GM23338 (cell line): ENCODE results near the gene SPIRE2. TPM values are rescaled to one million over a fixed set of nuclear protein-coding genes. Genes with fewer than 3 reads are reported as not detected.

Source experiments
- ATAC-seq: fragments of 200-7000 bp; cut with Tn5 transposase; 3 replicates; pipeline ENCODE4 v1.9.1; 2020
- DNase-seq: peaks from one replicate; pipeline ENCODE4 v3.0.0-alpha.2; 2015; ENCODE audit warnings: low spot score
- H2AFZ ChIP-seq: fragments of 200-600 bp; sonication (generic); 2 replicates; pipeline ENCODE4 v1.8.0; 2016; ENCODE audit warnings: antibody characterized with exemption, mild to moderate bottlenecking, moderate library complexity
- H3F3A ChIP-seq: fragments of 200-600 bp; sonication (generic); replicated peaks from 2 replicates; pipeline ENCODE4 v1.8.0; 2017; ENCODE audit warnings: antibody characterized with exemption, mixed run types, low read depth
- H3K27ac ChIP-seq: fragments of 200-600 bp; sonication (generic); 2 replicates; pipeline ENCODE4 v1.6.1; 2016; ENCODE audit warnings: low read depth
- H3K27me3 ChIP-seq: fragments of 200-600 bp; sonication (generic); 2 replicates; pipeline ENCODE4 v1.8.0; 2016; ENCODE audit warnings: mild to moderate bottlenecking, mixed run types, moderate library complexity; ENCODE audit not compliant: insufficient read depth
- H3K36me3 ChIP-seq: fragments of 200-600 bp; sonication (generic); 2 replicates; pipeline ENCODE4 v1.8.0; 2016; ENCODE audit warnings: mild to moderate bottlenecking; ENCODE audit not compliant: insufficient read depth
- H3K4me1 ChIP-seq: fragments of 200-600 bp; sonication (generic); 2 replicates; pipeline ENCODE4 v1.8.0; 2016; ENCODE audit warnings: mild to moderate bottlenecking, moderate library complexity; ENCODE audit not compliant: insufficient read depth
- H3K4me2 ChIP-seq: fragments of 200-600 bp; sonication (generic); 2 replicates; pipeline ENCODE4 v1.7.1; 2017; ENCODE audit warnings: mixed run types
- H3K4me3 ChIP-seq: fragments of 200-600 bp; sonication (generic); 2 replicates; pipeline ENCODE4 v1.6.1; 2016; ENCODE audit warnings: mixed run types
- H3K79me2 ChIP-seq: fragments of 200-600 bp; sonication (generic); replicated peaks from 2 replicates; pipeline ENCODE4 v1.8.0; 2017; ENCODE audit warnings: mild to moderate bottlenecking; ENCODE audit not compliant: insufficient read depth
- H3K9me2 ChIP-seq: fragments of 200-600 bp; sonication (generic); 2 replicates; pipeline ENCODE4 v1.8.0; 2017; ENCODE audit not compliant: insufficient read depth
- H4K20me1 ChIP-seq: fragments of 200-600 bp; sonication (generic); replicated peaks from 2 replicates; pipeline ENCODE4 v1.8.0; 2017; ENCODE audit warnings: mild to moderate bottlenecking; ENCODE audit not compliant: insufficient read depth
- H3K27ac Mint-ChIP-seq: 2 replicates; pipeline ENCODE4 v1.8.0; 2020; ENCODE audit warnings: inconsistent platforms, mild to moderate bottlenecking, moderate library complexity, mixed read lengths
- H3K27me3 Mint-ChIP-seq: 3 replicates; pipeline ENCODE4 v1.8.0; 2022; ENCODE audit warnings: low read depth, mild to moderate bottlenecking, moderate library complexity, mixed read lengths, inconsistent platforms; ENCODE audit not compliant: insufficient read depth, poor library complexity
- H3K36me3 Mint-ChIP-seq: 3 replicates; pipeline ENCODE4 v1.8.0; 2021; ENCODE audit warnings: low read depth, mild to moderate bottlenecking, inconsistent platforms, moderate library complexity, mixed read lengths
- H3K4me1 Mint-ChIP-seq: 3 replicates; pipeline ENCODE4 v1.8.0; 2020; ENCODE audit warnings: mild to moderate bottlenecking, inconsistent platforms, mixed read lengths
- H3K4me3 Mint-ChIP-seq: 3 replicates; pipeline ENCODE4 v1.8.0; 2021; ENCODE audit warnings: moderate library complexity, mild to moderate bottlenecking, inconsistent platforms, mixed read lengths
- H3K9me3 Mint-ChIP-seq: 3 replicates; pipeline ENCODE4 v1.8.0; 2020; ENCODE audit warnings: moderate library complexity, mild to moderate bottlenecking, inconsistent platforms, mixed read lengths
- CREB1 ChIP-seq: fragments of 250-450 bp; sonication (Bioruptor Pico); IDR thresholded peaks from 2 replicates; pipeline ENCODE4 v1.5.0; 2020; ENCODE audit warnings: low read depth, mild to moderate bottlenecking, moderate library complexity
- EZH2 ChIP-seq: fragments of 200-600 bp; sonication (generic); IDR thresholded peaks from one replicate; pipeline ENCODE4 v1.8.0; 2017; ENCODE audit warnings: antibody characterized with exemption, mild to moderate bottlenecking, low read depth; ENCODE audit not compliant: unreplicated experiment
- EZH2phosphoT487 ChIP-seq: fragments of 200-600 bp; sonication (generic); IDR thresholded peaks from one replicate; pipeline ENCODE4 v1.8.1; 2018; ENCODE audit warnings: antibody characterized with exemption; ENCODE audit not compliant: unreplicated experiment
- JUNB ChIP-seq: IDR thresholded peaks from one replicate; pipeline ENCODE4 v1.6.1; 2016; ENCODE audit warnings: antibody characterized with exemption; ENCODE audit not compliant: unreplicated experiment
- NANOG ChIP-seq: IDR thresholded peaks from 2 replicates; pipeline ENCODE4 v1.6.1; 2016; ENCODE audit warnings: antibody characterized with exemption, borderline replicate concordance
- POLR2AphosphoS5 ChIP-seq: IDR thresholded peaks from 2 replicates; pipeline ENCODE4 v1.6.1; 2016; ENCODE audit warnings: antibody characterized with exemption, low read depth
- STAT1 ChIP-seq: IDR thresholded peaks from one replicate; pipeline ENCODE4 v1.6.1; 2016; ENCODE audit warnings: antibody characterized with exemption; ENCODE audit not compliant: unreplicated experiment
- ZNF114 ChIP-seq: fragments of 250-450 bp; sonication (Bioruptor Pico); IDR thresholded peaks from 2 replicates; pipeline ENCODE4 v1.5.0; 2020; ENCODE audit warnings: mild to moderate bottlenecking, moderate library complexity
- ZNF331 ChIP-seq: fragments of 250-450 bp; sonication (Bioruptor Pico); IDR thresholded peaks from 2 replicates; pipeline ENCODE4 v1.5.0; 2020; ENCODE audit warnings: low read depth, mild to moderate bottlenecking, moderate library complexity
- polyA plus RNA-seq: library from polyadenylated mRNA; unstranded; fragments of >200 nt; fragmentation: Nextera tagmentation; extraction: Ambion mirVana; gene quantifications from 2 replicates; pipeline ENCODE4 v1.2.1, GENCODE V29; 2016
- total RNA-seq: library from RNA; depleted of rRNA; stranded (reverse); fragments of >200 nt; shearing (Covaris generic); gene quantifications from 2 replicates; pipeline ENCODE4 v1.2.3, GENCODE V29; 2014
- TF ChIP-seq, protein P1 (sequence below): fragments of 250-450 bp; sonication (Bioruptor Pico); IDR thresholded peaks from 2 replicates; pipeline ENCODE4 v1.5.0; 2020; ENCODE audit warnings: mild to moderate bottlenecking, moderate library complexity
- TF ChIP-seq, protein P2 (sequence below): IDR thresholded peaks from 2 replicates; pipeline ENCODE4 v1.6.1; 2016; ENCODE audit warnings: antibody characterized with exemption
- TF ChIP-seq, protein P3 (sequence below), 2 experiments: fragments of 200-600 bp in 1 of 2; sonication (generic) in 1 of 2; conservative IDR thresholded peaks; 2 replicates each; pipeline versions ENCODE4 v1.5.1 to v1.6.1; 2016 to 2017; ENCODE audit warnings: antibody characterized with exemption in 2 of 2, low read depth in 2 of 2, mild to moderate bottlenecking in 2 of 2, moderate library complexity in 1 of 2
- TF ChIP-seq, protein P4 (sequence below): IDR thresholded peaks from one replicate; pipeline ENCODE4 v1.6.1; 2018; ENCODE audit warnings: antibody characterized with exemption; ENCODE audit not compliant: unreplicated experiment

The SPIRE2 gene
- total and polyA plus RNA-seq, 2 experiments from 2014 or later, result 5.0 to 15.2 TPM

DNA sequence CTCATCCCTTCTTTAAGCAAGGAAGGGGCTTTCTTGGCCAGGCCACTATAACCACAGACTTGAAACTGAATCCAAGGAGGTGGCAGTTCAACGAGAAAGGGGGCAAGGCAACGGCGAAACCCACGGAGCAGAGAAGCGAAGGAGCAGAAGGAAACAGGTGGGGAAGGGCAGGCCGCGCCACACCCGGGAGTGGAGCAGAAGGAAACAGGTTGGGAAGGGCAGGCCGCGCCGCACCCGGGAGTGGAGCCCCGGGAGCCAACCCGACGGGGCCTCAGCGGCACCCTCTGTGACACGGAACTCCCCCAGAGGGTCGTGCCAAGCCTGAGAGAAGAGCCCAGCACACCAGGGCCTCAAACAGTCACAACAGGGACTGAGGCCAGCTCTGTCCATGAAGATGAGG is 32.2 kb upstream of the SPIRE2 start:
- H3K27ac Mint-ChIP-seq, result no peak overlapping the region
- Histone ChIP-seq H3K36me3 (peaks cover 17% of the 10 kb centered on the region), H3K79me2 (no peaks in the 10 kb centered on the region), H3K27ac (no peak overlapping the region), H3K4me3 (no peak overlapping the region), H3K4me1 (no peaks in the 10 kb centered on the region), H3F3A (peaks cover 14% of the 10 kb centered on the region; the same call in 1 of the 2 replicates), H2AFZ (no peak overlapping the region), H3K27me3 (no peaks in the 10 kb centered on the region), H3K4me2 (no peak overlapping the region), H4K20me1 (peaks cover 19% of the 10 kb centered on the region), H3K9me2 (no peaks in the 10 kb centered on the region)
- no peaks in the 10 kb centered on the region for H3K4me1 Mint-ChIP-seq
- no peak for DNase-seq
- TF ChIP-seq NANOG (no peak), EZH2 (no peak), POLR2AphosphoS5 (no peak), JUNB (no peak), ZNF114 (CRISPR knock-in tag) (no peak), EZH2phosphoT487 (no peak), ZNF331 (CRISPR knock-in tag) (no peak), STAT1 (no peak), CREB1 (CRISPR knock-in tag) (no peak)
- TF ChIP-seq, protein P1, sequence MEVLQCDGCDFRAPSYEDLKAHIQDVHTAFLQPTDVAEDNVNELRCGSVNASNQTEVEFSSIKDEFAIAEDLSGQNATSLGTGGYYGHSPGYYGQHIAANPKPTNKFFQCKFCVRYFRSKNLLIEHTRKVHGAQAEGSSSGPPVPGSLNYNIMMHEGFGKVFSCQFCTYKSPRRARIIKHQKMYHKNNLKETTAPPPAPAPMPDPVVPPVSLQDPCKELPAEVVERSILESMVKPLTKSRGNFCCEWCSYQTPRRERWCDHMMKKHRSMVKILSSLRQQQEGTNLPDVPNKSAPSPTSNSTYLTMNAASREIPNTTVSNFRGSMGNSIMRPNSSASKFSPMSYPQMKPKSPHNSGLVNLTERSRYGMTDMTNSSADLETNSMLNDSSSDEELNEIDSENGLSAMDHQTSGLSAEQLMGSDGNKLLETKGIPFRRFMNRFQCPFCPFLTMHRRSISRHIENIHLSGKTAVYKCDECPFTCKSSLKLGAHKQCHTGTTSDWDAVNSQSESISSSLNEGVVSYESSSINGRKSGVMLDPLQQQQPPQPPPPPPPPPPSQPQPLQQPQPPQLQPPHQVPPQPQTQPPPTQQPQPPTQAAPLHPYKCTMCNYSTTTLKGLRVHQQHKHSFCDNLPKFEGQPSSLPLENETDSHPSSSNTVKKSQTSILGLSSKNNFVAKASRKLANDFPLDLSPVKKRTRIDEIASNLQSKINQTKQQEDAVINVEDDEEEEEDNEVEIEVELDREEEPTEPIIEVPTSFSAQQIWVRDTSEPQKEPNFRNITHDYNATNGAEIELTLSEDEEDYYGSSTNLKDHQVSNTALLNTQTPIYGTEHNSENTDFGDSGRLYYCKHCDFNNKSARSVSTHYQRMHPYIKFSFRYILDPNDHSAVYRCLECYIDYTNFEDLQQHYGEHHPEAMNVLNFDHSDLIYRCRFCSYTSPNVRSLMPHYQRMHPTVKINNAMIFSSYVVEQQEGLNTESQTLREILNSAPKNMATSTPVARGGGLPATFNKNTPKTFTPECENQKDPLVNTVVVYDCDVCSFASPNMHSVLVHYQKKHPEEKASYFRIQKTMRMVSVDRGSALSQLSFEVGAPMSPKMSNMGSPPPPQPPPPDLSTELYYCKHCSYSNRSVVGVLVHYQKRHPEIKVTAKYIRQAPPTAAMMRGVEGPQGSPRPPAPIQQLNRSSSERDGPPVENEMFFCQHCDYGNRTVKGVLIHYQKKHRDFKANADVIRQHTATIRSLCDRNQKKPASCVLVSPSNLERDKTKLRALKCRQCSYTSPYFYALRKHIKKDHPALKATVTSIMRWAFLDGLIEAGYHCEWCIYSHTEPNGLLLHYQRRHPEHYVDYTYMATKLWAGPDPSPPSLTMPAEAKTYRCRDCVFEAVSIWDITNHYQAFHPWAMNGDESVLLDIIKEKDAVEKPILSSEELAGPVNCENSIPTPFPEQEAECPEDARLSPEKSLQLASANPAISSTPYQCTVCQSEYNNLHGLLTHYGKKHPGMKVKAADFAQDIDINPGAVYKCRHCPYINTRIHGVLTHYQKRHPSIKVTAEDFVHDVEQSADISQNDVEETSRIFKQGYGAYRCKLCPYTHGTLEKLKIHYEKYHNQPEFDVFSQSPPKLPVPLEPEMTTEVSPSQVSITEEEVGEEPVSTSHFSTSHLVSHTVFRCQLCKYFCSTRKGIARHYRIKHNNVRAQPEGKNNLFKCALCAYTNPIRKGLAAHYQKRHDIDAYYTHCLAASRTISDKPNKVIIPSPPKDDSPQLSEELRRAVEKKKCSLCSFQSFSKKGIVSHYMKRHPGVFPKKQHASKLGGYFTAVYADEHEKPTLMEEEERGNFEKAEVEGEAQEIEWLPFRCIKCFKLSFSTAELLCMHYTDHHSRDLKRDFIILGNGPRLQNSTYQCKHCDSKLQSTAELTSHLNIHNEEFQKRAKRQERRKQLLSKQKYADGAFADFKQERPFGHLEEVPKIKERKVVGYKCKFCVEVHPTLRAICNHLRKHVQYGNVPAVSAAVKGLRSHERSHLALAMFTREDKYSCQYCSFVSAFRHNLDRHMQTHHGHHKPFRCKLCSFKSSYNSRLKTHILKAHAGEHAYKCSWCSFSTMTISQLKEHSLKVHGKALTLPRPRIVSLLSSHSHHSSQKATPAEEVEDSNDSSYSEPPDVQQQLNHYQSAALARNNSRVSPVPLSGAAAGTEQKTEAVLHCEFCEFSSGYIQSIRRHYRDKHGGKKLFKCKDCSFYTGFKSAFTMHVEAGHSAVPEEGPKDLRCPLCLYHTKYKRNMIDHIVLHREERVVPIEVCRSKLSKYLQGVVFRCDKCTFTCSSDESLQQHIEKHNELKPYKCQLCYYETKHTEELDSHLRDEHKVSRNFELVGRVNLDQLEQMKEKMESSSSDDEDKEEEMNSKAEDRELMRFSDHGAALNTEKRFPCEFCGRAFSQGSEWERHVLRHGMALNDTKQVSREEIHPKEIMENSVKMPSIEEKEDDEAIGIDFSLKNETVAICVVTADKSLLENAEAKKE (CRISPR knock-in tag), result no peak
- TF ChIP-seq, protein P2, sequence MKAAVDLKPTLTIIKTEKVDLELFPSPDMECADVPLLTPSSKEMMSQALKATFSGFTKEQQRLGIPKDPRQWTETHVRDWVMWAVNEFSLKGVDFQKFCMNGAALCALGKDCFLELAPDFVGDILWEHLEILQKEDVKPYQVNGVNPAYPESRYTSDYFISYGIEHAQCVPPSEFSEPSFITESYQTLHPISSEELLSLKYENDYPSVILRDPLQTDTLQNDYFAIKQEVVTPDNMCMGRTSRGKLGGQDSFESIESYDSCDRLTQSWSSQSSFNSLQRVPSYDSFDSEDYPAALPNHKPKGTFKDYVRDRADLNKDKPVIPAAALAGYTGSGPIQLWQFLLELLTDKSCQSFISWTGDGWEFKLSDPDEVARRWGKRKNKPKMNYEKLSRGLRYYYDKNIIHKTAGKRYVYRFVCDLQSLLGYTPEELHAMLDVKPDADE, result no peak
- TF ChIP-seq, protein P3, sequence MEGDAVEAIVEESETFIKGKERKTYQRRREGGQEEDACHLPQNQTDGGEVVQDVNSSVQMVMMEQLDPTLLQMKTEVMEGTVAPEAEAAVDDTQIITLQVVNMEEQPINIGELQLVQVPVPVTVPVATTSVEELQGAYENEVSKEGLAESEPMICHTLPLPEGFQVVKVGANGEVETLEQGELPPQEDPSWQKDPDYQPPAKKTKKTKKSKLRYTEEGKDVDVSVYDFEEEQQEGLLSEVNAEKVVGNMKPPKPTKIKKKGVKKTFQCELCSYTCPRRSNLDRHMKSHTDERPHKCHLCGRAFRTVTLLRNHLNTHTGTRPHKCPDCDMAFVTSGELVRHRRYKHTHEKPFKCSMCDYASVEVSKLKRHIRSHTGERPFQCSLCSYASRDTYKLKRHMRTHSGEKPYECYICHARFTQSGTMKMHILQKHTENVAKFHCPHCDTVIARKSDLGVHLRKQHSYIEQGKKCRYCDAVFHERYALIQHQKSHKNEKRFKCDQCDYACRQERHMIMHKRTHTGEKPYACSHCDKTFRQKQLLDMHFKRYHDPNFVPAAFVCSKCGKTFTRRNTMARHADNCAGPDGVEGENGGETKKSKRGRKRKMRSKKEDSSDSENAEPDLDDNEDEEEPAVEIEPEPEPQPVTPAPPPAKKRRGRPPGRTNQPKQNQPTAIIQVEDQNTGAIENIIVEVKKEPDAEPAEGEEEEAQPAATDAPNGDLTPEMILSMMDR (conservative IDR thresholded peaks at IDR 0.05; ENCODE audit: low read depth in 2 of 2), result no peak
- TF ChIP-seq, protein P4, sequence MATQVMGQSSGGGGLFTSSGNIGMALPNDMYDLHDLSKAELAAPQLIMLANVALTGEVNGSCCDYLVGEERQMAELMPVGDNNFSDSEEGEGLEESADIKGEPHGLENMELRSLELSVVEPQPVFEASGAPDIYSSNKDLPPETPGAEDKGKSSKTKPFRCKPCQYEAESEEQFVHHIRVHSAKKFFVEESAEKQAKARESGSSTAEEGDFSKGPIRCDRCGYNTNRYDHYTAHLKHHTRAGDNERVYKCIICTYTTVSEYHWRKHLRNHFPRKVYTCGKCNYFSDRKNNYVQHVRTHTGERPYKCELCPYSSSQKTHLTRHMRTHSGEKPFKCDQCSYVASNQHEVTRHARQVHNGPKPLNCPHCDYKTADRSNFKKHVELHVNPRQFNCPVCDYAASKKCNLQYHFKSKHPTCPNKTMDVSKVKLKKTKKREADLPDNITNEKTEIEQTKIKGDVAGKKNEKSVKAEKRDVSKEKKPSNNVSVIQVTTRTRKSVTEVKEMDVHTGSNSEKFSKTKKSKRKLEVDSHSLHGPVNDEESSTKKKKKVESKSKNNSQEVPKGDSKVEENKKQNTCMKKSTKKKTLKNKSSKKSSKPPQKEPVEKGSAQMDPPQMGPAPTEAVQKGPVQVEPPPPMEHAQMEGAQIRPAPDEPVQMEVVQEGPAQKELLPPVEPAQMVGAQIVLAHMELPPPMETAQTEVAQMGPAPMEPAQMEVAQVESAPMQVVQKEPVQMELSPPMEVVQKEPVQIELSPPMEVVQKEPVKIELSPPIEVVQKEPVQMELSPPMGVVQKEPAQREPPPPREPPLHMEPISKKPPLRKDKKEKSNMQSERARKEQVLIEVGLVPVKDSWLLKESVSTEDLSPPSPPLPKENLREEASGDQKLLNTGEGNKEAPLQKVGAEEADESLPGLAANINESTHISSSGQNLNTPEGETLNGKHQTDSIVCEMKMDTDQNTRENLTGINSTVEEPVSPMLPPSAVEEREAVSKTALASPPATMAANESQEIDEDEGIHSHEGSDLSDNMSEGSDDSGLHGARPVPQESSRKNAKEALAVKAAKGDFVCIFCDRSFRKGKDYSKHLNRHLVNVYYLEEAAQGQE, result no peak
- H3K27me3 Mint-ChIP-seq, result peaks cover 8% of the 10 kb centered on the region
- no peak overlapping the region for H3K4me3 Mint-ChIP-seq
- no peaks in the 10 kb centered on the region; the same call in 2 of the 3 replicates for H3K9me3 Mint-ChIP-seq
- ATAC-seq, result no peak
- H3K36me3 Mint-ChIP-seq, result peaks cover 68% of the 10 kb centered on the region
